ENCODE measurements around the gene NADK.
A peak's percentile ranks its signal among the peaks of the same experiment; 100 is the strongest.

NADK gene

GRCh38 chr1:1785666-1786065, 7.4 kb upstream of the NADK start:
- DNase-seq = no peak

DNA sequence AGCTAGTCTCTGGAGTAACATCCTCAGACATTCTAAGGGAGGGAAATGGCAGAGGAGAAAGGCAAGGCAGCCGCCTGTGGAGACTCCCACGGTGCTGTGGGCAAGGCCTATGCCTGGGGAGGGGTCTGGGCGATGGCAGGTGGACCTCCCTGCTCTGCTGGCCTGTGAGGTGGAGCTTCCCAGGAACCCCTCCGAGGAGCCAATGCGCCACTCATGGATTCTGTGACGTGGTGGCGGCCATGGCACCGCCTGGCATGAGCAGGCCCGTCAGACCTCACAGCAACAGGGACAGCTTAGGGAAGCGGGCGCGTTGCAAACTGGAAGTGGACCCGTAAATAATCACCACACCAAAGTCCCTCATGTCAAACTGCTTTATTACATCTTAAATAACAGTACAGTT, 6.7 kb upstream of the NADK start:
- no peak for DNase-seq

GRCh38 chr1:1783320-1783719, 5.0 kb upstream of the NADK start:
- no peak for DNase-seq

DNA sequence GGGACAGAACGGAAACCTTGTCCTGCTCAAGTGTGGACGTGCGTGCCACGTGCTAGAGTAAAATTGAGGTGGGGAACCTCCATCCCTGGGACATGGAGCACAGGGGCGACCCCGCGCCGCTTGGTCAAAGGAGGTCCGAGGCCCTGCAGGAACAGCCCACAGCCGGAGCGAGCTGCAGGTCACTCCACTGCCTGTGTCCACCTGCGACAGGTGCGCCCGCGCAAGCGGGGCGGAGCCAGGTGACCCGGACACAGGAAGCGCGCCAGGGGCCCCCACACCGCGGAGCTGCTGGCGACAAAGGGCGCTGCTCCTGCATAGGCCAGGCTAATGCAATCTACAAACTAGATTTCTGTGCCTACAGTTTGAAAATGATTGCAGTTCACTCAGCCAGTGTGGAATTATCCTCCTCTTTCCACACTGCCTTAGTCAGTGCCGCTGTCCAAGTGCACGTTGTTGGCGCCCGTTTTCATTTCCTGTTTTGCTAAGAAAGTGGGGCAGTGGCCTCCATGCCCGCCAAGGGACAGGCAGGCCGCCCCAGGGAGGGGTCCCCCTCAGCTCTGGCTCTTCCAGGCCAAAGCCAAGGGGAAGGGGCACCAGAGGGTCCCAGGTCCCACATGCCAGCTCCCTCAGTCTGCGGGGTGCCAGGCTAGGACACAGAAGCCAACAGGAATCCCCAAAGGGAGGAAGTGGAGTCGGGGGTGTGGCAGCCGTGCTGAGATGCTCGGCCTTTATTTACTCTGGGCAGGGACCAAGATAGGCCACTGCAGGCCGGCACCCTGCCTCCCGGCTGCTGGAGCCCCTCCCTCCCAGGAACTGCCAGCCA, 4.3 kb upstream of the NADK start:
- DNase-seq = no peak

GRCh38 chr1:1781526-1781903, 3.2 kb upstream of the NADK start:
- DNase-seq = no peak

- DNase-seq = no peak
Measured at GRCh38 chr1:1780598-1781525, 2.6 kb upstream of the NADK start.

DNA sequence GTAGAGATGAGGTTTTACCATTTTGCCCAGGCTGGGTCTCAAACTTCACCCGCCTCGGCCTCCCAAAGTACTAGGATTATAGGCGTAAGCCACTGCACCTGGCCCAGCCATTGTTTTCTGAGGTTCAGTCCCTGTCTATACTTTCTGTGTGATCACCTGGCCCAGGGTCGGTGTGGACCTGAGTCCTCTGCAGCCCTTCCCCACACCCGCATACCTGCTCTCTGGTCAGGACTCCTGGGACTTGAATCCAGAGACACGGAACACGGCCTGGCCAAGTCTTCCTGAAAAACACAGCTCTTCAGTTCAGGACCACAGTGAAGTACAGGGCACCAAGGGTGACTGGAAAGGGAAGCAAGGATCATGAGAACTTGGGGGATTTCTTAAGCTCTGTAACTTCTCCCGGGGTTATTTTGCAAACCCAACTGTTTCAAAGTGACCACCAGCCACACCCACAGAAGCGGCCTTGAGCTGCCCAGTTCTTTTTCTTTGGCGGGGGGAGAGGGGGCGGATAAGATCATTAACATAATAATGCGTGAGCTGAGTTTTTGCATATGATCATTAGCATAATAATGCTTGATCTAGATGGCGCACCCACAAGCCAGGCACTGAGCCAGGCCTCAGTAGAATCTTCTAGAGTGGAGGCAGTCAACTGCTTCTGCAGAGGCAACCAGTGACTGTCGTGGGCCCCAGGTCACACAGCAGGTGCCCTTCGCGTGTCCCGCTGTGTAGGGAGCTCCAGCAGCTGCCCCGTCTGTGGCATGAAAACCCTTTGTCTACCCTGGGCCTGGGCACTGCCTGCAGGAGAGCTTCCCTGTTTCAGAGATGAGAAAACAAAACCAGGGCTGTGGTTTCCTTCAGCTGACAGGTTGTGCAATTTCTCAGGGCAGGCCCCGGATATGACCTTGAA, 1.7 kb upstream of the NADK start:
- peak; percentile 80 for DNase-seq

GRCh38 chr1:1779320-1779675, 1.0 kb upstream of the NADK start:
- DNase-seq = no peak

DNA sequence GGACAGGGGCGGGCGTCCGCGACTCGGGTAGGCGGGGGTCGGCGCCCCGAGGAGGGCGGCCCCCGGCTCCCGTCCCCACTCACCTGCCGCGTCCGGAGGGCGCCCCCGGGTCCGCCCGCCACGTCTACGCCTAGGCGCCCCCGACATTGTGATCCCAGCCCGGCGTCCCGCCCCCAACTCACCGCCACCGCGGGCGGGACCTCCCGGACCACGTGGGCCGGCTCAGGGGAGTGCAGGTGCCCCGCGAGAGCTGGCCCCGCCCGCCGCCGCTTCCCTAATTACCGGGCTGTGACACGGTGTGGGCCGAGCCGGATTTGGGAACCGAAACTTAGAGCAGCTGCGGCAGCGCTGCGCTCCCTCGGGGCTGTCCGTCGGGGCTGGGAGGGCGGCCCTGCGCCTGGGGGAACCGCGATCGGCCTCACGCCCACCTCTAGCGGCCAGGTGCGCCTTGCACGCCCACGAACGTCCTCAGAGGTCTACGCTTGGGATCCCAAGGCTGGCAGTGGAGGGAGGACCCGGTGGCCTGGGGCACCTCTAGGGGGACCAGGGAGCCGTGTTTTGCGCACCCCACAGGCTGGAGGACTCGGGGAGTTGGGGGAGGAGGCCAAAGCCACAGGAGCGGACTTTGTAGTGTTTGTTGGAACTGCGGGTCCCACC, 521 bp upstream of the NADK start:
- peak; percentile 93 for DNase-seq

DNA sequence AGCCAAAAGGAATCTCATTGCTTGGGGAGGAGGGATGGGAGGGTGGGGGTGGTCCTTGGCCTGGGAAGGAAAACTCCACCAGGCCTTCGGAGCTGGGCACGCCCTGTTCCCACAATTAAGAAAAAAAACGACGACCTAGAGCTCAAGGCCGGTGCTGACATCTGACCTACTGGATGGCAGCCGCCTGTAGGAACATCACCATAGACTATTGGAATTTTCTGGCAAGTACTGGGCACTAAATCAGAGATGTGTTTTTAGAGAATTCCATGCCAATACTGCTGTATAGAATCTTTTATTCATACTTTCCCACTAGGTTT, 729 bp downstream of the NADK start:
- no peak for DNase-seq

GRCh38 chr1:1776672-1777582, 1.3 kb downstream of the NADK start:
- DNase-seq = no peak

GRCh38 chr1:1775327-1776226, 2.7 kb downstream of the NADK start:
- DNase-seq = no peak

DNA sequence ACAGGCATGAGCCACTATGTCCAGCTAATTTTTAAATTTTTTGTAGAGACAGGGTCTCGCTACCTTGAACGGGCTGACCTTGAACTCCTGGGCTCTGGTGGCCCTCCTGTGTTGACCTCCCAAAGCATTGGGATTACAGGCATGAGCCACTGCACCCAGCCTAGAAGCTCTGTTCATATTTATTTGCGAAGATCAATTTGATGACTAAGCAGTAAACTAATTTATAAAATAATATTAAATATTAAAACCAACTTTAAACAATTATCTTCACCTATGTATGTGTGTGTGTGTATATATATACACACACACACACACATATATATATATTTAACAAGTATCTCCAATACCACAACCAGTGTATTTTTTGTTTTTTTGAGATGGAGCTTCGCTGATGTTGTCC, 4.4 kb downstream of the NADK start:
- no peak for DNase-seq

GRCh38 chr1:1771096-1771495, 7.2 kb downstream of the NADK start:
- DNase-seq = no peak

GRCh38 chr1:1770102-1770501, 8.2 kb downstream of the NADK start:
- DNase-seq = no peak

DNA sequence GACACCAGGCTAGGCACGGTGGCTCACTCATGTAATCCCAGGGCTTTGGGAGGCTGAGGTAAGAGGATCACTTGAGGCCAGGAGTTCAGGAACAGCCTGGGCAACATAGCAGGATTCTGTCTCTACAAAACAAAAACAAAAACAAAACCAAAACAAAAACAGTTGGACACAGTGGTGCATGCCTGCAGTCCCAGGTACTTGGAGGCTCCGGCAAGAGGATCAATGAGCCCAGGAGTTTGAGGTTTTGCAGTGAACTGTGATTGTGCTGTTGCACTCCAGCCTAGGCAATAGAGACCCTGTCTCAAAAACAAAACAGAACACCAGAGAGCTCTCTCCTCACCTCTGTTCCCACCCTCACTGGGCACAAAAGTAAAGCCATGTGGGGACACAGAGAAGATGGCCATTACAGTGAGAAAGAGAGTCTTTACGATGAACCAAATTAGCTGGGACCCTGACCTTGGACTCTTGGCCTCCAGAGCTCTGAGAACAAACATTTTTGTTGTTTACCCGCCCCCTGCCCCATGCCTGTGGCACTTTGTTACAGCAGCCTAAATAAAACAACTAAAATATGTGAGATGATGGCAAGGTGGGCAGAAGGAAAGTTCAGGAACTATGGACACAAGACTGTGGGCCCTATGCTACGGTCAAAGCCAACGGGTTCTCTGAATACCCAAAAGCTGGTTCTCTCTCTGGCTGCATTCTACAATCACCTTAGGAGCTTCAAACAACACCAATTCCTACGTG, 9.8 kb downstream of the NADK start:
- no peak for DNase-seq

GRCh38 chr1:1764876-1765470, 13.3 kb downstream of the NADK start:
- DNase-seq = no peak

DNA sequence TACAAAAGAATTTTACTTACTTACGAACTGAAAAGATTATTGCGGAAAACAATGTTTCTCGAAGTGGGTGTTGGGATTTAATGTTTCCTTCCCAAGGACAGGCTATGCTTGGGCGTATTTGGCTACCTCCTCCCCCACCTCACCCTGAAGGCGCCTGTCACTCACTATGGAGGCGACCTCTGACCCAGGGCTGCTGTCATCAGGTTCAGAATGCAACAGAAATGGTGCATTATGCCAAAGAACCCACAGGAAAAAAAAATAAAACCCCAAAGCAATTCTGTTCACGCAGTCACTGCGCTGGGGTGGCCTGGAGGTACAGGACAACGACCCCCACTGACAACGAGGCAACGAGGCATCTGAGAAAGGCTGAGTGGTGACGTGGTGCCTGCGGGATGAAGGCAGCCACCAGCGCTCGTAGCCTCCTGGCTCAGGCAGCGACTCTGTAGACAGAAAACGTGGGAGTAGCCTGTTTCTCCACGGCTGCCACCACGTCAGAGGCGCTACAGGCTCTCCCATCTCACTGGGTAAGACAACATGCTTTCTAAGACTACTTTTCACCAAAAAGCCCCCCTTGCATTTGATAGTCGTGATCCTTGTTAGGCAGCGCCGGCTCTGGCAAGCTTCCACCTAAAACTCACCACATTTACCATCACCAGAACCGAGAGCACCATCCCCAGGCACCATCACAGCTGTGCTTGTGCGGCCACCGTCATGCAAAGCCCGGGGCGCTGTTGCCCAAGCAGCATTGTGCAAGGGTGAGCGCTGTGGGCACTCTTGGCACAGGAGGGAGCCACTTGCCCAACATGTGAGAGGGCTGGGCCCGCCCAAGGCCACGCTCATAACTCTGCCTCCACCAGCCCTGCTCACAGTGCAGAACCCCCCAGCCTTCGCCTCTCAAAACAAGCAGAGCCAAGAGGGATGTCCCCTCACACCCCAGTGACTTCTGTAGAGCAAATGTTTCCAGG, 14.3 kb downstream of the NADK start:
- peak; percentile 65 for DNase-seq
